Progenitor cell of endocrine pancreas (in vitro differentiated cells): ENCODE results near the gene RHBDL1. TPM values are rescaled to one million over a fixed set of nuclear protein-coding genes. Genes with fewer than 3 reads are reported as not detected.

Source experiments
- DNase-seq: peaks from one replicate; pipeline ENCODE4 v3.0.0; 2021; ENCODE audit warnings: low spot score; ENCODE audit not compliant: unreplicated experiment
- H3K27ac Mint-ChIP-seq: 2 replicates; pipeline ENCODE4 v1.8.0; 2021; ENCODE audit warnings: mild to moderate bottlenecking, moderate library complexity, mixed read lengths
- H3K27me3 Mint-ChIP-seq: 2 replicates; pipeline ENCODE4 v1.8.0; 2021; ENCODE audit warnings: mixed read lengths
- H3K36me3 Mint-ChIP-seq: 2 replicates; pipeline ENCODE4 v1.8.0; 2022; ENCODE audit warnings: mixed read lengths; ENCODE audit not compliant: insufficient read depth
- H3K4me1 Mint-ChIP-seq: 2 replicates; pipeline ENCODE4 v1.8.0; 2021; ENCODE audit warnings: low read depth, mixed read lengths
- H3K4me3 Mint-ChIP-seq: 2 replicates; pipeline ENCODE4 v1.8.0; 2021; ENCODE audit warnings: low read depth, mild to moderate bottlenecking, moderate library complexity, mixed read lengths
- H3K9me3 Mint-ChIP-seq: 2 replicates; pipeline ENCODE4 v1.8.0; 2021; ENCODE audit warnings: low read depth, mixed read lengths
- total RNA-seq: library from RNA; stranded (reverse); gene quantifications from 2 replicates; pipeline ENCODE4 v1.2.1, GENCODE V29; 2021
- TF ChIP-seq, protein P1 (sequence below): fragments of 200-600 bp; sonication (generic); IDR thresholded peaks from one replicate; pipeline ENCODE4 v1.5.0; 2021; ENCODE audit warnings: antibody characterized with exemption, mild to moderate bottlenecking; ENCODE audit not compliant: unreplicated experiment

Gene RHBDL1
- total RNA-seq, 1 donor from 2014 or later = 5.2 TPM

DNA sequence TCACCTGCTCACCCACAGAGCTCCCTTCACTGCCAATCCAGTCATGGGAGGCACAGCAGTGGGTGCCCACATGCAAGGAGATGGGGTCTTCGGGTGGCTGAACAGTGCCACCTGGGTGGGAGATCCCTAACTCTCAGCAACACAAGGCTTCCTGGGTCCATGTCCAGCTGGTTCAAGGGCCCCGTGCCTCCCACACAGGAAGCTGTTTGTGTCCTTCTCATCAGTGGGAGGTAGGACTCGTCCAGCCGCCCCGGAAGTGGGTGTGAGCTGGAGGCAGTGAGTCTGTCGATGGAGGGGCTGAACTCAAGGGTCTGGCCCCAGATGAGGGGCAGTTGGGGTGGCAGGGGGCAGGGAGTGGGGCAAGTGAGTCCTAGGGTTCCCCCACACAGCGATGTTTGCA lies 28.6 kb downstream of the RHBDL1 start:
- Mint-ChIP-seq H3K27ac (no peak overlapping the region), H3K9me3 (no peaks in the 10 kb centered on the region), H3K4me3 (no peak overlapping the region), H3K36me3 (no peaks in the 10 kb centered on the region), H3K4me1 (no peaks in the 10 kb centered on the region), H3K27me3 (peaks cover 66% of the 10 kb centered on the region)
- TF ChIP-seq, protein P1, sequence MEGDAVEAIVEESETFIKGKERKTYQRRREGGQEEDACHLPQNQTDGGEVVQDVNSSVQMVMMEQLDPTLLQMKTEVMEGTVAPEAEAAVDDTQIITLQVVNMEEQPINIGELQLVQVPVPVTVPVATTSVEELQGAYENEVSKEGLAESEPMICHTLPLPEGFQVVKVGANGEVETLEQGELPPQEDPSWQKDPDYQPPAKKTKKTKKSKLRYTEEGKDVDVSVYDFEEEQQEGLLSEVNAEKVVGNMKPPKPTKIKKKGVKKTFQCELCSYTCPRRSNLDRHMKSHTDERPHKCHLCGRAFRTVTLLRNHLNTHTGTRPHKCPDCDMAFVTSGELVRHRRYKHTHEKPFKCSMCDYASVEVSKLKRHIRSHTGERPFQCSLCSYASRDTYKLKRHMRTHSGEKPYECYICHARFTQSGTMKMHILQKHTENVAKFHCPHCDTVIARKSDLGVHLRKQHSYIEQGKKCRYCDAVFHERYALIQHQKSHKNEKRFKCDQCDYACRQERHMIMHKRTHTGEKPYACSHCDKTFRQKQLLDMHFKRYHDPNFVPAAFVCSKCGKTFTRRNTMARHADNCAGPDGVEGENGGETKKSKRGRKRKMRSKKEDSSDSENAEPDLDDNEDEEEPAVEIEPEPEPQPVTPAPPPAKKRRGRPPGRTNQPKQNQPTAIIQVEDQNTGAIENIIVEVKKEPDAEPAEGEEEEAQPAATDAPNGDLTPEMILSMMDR = no peak
- DNase-seq = no peak

DNA sequence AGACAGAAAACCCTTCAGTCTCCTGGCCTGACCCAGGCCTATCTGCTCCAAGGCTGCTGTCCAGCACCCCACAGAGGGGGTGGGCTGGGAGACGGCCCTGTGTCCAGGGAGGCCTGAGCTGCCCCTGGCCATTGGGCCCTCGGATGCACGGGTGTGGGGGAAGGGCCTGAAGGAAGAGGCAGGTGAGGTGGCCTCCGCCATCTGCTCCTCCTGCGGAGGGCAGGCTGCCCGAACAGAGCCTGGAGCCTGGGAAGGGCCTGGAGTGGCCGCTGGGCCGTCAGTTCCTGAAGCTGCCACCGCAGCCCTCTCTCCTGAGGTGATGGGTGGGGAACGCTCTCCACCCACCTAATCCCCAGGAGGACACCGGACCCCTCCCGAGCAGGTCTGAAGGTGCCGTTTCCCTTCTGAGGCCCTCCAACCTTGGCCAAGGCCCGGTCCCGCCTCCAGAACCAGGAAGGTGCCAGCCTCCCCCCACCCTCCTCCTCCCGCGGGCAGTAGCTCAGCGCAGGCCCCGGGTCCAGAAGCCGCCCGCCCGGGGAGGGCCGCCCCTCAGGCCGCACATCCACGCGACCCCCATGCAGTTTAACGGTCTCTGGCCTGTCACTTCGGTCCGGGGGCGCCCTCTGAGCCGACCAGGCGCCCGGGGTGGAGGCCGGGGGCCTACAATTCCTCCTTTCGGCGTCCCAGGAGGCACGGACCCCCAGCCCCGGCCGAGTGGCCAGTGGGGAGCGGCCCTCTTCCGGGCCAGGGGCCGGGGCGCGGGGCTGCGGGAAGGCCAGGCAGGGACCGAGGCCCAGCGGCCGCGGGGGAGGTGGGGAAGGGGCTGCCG lies 29.3 kb downstream of the RHBDL1 start:
- no peak overlapping the region for H3K27ac Mint-ChIP-seq
- no peaks in the 10 kb centered on the region for H3K9me3 Mint-ChIP-seq
- no peak overlapping the region for H3K4me3 Mint-ChIP-seq
- H3K36me3 Mint-ChIP-seq = no peaks in the 10 kb centered on the region
- TF ChIP-seq, protein P1 = no peak
- no peak for DNase-seq
- H3K27me3 Mint-ChIP-seq = peaks cover 66% of the 10 kb centered on the region
- H3K4me1 Mint-ChIP-seq = no peaks in the 10 kb centered on the region

DNA sequence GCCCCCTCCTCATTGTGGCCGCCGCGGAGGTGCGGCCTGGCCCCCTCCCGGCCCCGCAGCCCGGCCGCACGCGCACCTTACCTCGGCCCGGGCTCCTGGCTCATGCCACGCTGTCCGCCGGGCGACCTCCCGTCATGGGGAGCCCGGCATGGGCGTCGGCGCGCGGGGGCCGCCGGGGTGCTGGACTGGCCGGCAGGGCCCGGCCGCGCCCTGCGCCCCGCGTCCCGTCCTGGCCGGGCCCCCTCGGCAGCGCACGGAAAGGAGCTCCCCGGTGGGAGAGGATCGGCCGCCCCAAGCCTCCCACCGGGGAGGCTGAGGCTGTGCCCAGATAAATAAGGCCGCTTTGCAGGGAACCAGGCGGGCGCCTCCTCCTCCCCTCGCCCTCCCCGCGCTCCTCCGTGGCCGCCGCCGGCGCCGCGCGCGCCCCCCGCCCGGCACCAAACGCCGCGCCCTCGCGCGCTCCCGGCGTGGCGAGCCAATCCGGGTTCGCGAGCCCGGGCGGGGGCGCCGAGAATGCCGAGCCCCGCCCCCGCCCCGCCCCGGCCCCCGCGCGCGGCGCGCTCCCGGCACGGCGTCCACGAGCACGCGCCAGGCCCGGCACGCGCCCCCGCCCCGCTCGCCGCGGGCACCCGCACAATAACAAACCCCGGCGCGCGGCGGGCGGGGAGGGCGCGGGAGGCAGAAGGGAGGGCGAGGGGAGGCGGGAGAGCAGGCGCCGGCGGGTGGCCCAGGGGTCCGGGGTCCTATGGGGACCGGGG lies 30.1 kb downstream of the RHBDL1 start, which contains the start of gene FBXL16:
Gene FBXL16 (minus strand): TSS at position 371 of the 758 bp plus-strand sequence. CDS start 8,396 bp downstream, outside the sequence.
- Mint-ChIP-seq H3K36me3 (no peaks in the 10 kb centered on the region), H3K27ac (no peak within 1 kb of the TSS), H3K4me3 (peak within 1 kb of the TSS; percentile 19), H3K27me3 (peaks cover 65% of the 10 kb centered on the region), H3K9me3 (no peaks in the 10 kb centered on the region), H3K4me1 (no peaks in the 10 kb centered on the region)
- no peak for DNase-seq
- TF ChIP-seq, protein P1 = no peak

DNA sequence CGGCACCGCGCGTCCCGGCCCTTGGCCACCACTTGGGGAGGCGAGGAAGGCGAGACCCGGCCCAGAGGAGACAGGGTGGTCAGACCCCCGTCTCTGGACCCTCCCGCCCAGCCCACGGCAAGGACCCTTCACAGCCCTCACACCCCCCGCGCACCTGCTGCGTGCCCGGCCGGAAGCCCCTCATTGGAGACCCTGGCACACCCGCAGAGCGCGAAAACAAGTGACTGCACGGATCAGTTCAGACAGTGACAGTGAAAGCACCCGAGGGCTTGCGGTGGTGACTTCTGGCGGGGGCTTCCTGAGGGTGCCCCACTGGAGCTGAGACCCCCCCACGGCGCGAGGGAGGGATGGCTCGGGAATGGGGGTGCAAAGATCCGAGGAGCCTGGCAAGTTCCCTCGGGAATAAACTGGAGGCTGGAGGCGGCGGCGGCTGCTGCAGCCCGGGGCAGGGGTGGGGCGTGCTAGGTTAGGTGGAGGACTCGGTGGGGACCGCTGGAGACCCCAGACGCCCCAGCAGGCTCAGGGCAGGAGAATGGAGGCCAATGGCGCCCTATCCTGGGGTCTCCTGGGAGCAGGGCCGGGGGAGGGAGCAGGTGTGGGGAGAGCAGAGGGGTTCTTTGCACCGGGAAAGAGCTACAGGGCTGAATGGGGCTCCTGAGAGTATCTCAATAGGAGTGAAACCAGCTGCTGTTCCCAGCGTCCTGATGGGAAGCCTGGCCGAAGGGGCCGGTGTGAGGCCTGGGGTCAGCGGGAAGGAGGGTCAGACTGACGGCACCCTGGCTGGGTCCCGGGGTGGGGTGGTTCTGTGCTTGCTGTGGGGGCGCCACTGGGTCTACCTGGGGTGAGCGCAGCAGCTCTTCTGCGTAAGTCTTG lies 31.0 kb downstream of the RHBDL1 start:
- Mint-ChIP-seq H3K4me1 (no peaks in the 10 kb centered on the region), H3K9me3 (no peaks in the 10 kb centered on the region), H3K27me3 (peaks cover 61% of the 10 kb centered on the region), H3K36me3 (no peaks in the 10 kb centered on the region), H3K4me3 (peak overlapping the region; percentile 19), H3K27ac (no peak overlapping the region)
- no peak for DNase-seq
- TF ChIP-seq, protein P1 = no peak

DNA sequence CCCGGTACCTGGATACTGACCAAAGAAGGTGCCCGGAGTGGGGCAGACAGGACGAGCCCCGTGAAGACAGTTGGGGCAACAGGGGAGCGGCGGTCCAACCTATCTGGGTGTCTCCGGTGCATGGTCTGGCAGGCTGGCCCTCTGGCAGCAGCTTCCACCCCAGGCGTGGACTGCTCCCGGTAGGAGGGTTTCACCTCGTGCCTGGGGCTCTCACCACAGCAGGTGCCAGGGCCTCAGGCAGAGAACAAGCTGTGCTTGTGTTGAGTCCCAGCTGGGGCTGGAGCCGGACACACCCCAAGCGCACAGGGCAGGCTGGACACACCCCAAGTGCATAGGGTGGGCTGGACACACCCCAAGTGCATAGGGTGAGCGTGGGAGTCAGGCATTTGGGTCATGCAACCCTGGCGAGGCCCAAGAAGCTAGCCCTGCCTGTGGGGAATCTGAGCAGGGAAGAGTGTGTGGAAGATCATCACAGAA lies 31.6 kb downstream of the RHBDL1 start:
- Mint-ChIP-seq H3K27ac (no peak overlapping the region), H3K36me3 (no peaks in the 10 kb centered on the region), H3K9me3 (no peaks in the 10 kb centered on the region), H3K27me3 (peaks cover 55% of the 10 kb centered on the region), H3K4me3 (no peak overlapping the region), H3K4me1 (no peaks in the 10 kb centered on the region)
- DNase-seq = no peak
- TF ChIP-seq, protein P1 = no peak
